Ovary (tissue), 3 donors: ENCODE results near the gene PPP1R3F.

ENCODE experiments used
- EP300 ChIP-seq: sonication (generic); formaldehyde crosslinking; IDR thresholded peaks from one replicate; pipeline ENCODE4 v1.6.1; 2017; ENCODE audit warnings: antibody characterized with exemption
- POLR2A ChIP-seq: fragments of 450-650 bp; IDR thresholded peaks from one replicate; pipeline ENCODE4 v1.6.1; 2017; ENCODE audit warnings: antibody characterized with exemption, mild to moderate bottlenecking, moderate library complexity
- TF ChIP-seq, protein P1 (sequence below), 3 donors: fragments of 450-650 bp in 2 of 3; fragments of 200-600 bp in 1 of 3; IDR thresholded peaks; one replicate each; pipeline versions ENCODE4 v1.5.1 to v1.8.0; 2016 to 2022; ENCODE audit warnings: antibody characterized with exemption in 3 of 3, mild to moderate bottlenecking in 1 of 3
- donor health status: DM: no; HTN: no; CAD: no.

DNA sequence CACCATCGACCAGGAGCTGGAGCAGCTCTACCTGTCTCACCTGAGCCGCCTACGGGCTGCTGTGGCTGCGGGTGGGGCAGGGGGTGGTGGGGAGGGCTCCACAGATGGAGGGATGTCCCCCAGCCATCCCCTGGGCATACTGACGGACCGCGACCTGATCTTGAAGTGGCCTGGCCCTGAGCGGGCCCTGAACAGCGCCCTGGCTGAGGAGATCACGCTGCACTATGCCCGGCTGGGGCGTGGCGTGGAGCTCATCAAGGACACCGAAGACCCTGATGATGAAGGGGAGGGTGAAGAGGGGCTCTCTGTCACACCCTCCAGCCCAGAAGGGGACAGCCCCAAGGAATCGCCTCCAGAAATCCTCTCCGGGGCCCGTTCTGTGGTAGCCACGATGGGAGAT is 16.5 kb downstream of the PPP1R3F start:
- TF ChIP-seq, protein P1, sequence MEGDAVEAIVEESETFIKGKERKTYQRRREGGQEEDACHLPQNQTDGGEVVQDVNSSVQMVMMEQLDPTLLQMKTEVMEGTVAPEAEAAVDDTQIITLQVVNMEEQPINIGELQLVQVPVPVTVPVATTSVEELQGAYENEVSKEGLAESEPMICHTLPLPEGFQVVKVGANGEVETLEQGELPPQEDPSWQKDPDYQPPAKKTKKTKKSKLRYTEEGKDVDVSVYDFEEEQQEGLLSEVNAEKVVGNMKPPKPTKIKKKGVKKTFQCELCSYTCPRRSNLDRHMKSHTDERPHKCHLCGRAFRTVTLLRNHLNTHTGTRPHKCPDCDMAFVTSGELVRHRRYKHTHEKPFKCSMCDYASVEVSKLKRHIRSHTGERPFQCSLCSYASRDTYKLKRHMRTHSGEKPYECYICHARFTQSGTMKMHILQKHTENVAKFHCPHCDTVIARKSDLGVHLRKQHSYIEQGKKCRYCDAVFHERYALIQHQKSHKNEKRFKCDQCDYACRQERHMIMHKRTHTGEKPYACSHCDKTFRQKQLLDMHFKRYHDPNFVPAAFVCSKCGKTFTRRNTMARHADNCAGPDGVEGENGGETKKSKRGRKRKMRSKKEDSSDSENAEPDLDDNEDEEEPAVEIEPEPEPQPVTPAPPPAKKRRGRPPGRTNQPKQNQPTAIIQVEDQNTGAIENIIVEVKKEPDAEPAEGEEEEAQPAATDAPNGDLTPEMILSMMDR (IDR thresholded peaks at IDR 0.05), result no peak
- TF ChIP-seq POLR2A (no peak), EP300 (no peak)
